A549 (cell line): ENCODE data around the gene IQSEC3. TPM values are rescaled to one million over a fixed set of nuclear protein-coding genes. Genes with fewer than 3 reads are reported as not detected.

Experiments
- ATAC-seq, 2 experiments: fragments of 200-7000 bp in 1 of 2; fragments of >200 bp in 1 of 2; cut with Nextera tagmentation in 1 of 2; cut with Tn5 transposase in 1 of 2; 3 replicates each; pipeline versions ENCODE4 v1.8.0 to v1.9.1; 2018 to 2020; ENCODE audit warnings: mild to moderate bottlenecking in 1 of 2, moderate library complexity in 1 of 2
- CTCF ChIA-PET: fragments of 300-600 bp; sonication (Branson Sonifier 250); formaldehyde crosslinking; extraction: SDS; loops from one replicate; lab custom pipeline; 2021; ENCODE audit warnings: antibody characterized with exemption, inconsistent platforms; lab: Yijun Ruan, JAX
- POLR2A ChIA-PET: fragments of 350-600 bp; formaldehyde crosslinking; extraction: SDS; loops from one replicate; lab custom pipeline; 2021; ENCODE audit warnings: antibody characterized with exemption, inconsistent platforms; lab: Yijun Ruan, JAX
- DNase-seq, 2 experiments: peaks; one replicate each; pipeline versions ENCODE4 v3.0.0 to v3.0.0-alpha.2; 2011 to 2016; ENCODE audit warnings: low read depth in 1 of 2, low spot score in 1 of 2
- FAIRE-seq: peaks from 2 replicates; lab custom pipeline; 2011; peaks lifted over from hg19 to GRCh38; lab: Jason Lieb, UNC
- H3K27ac ChIP-seq, 2 experiments: fragments of >200 bp; sonication (Bioruptor Twin); formaldehyde crosslinking; 3 replicates each; pipeline ENCODE4 v1.5.1; 2016 to 2017
- H3K4me1 ChIP-seq: fragments of >200 bp; sonication (Bioruptor Twin); formaldehyde crosslinking; 3 replicates; pipeline ENCODE4 v1.6.1; 2016
- H3K4me2 ChIP-seq: fragments of >200 bp; sonication (Bioruptor Twin); formaldehyde crosslinking; 3 replicates; pipeline ENCODE4 v1.6.1; 2016
- H3K4me3 ChIP-seq: fragments of >200 bp; sonication (Bioruptor Twin); formaldehyde crosslinking; 3 replicates; pipeline ENCODE4 v1.5.1; 2016
- H3K9me3 ChIP-seq: fragments of >200 bp; sonication (Bioruptor Twin); formaldehyde crosslinking; 3 replicates; pipeline ENCODE4 v1.6.1; 2016
- CEBPB ChIP-seq, 2 experiments: fragments of >200 bp in 1 of 2; sonication (Bioruptor Twin) in 1 of 2; formaldehyde crosslinking in 1 of 2; IDR thresholded peaks; 2 replicates each; pipeline ENCODE4 v1.6.1; 2012 to 2016
- CHD2 ChIP-seq: fragments of 150-350 bp; IDR thresholded peaks from 2 replicates; pipeline ENCODE4 v1.6.1; 2014; ENCODE audit warnings: low read length; ENCODE audit not compliant: partially characterized antibody
- EHMT2 ChIP-seq: fragments of 200-600 bp; sonication (generic); IDR thresholded peaks from 2 replicates; pipeline ENCODE4 v1.6.1; 2016; ENCODE audit warnings: antibody characterized with exemption, low read depth, mild to moderate bottlenecking, moderate library complexity
- EP300 ChIP-seq, 2 experiments: fragments of >200 bp; sonication (Bioruptor Twin); formaldehyde crosslinking; IDR thresholded peaks; 2 replicates in 1 of 2; 3 replicates in 1 of 2; pipeline ENCODE4 v1.6.1; 2016 to 2017
- FOSL2 ChIP-seq, 2 experiments: fragments of 450-650 bp in 1 of 2; fragments of >200 bp in 1 of 2; sonication (Bioruptor Twin) in 1 of 2; formaldehyde crosslinking; IDR thresholded peaks; 2 replicates each; pipeline versions ENCODE4 v1.5.0 to v1.6.1; 2016 to 2020; ENCODE audit warnings: mild to moderate bottlenecking in 1 of 2, moderate library complexity in 1 of 2
- GATA3 ChIP-seq: IDR thresholded peaks from 2 replicates; pipeline ENCODE4 v1.6.1; 2012; ENCODE audit warnings: borderline replicate concordance
- HEYL ChIP-seq: fragments of 250-450 bp; sonication (Bioruptor Pico); IDR thresholded peaks from 2 replicates; pipeline ENCODE4 v1.8.0; 2021; ENCODE audit warnings: mild to moderate bottlenecking, moderate library complexity
- HOXA7 ChIP-seq: fragments of 250-450 bp; sonication (Bioruptor Pico); IDR thresholded peaks from 2 replicates; pipeline ENCODE4 v1.5.0; 2020; ENCODE audit warnings: mild to moderate bottlenecking, moderate library complexity
- HOXB5 ChIP-seq: fragments of 250-450 bp; sonication (Bioruptor Pico); IDR thresholded peaks from 2 replicates; pipeline ENCODE4 v1.5.0; 2020; ENCODE audit warnings: mild to moderate bottlenecking, moderate library complexity
- JUNB ChIP-seq: fragments of >200 bp; sonication (Bioruptor Twin); formaldehyde crosslinking; IDR thresholded peaks from 2 replicates; pipeline ENCODE4 v1.6.1; 2016
- KDM1A ChIP-seq: fragments of 200-600 bp; sonication (generic); IDR thresholded peaks from 2 replicates; pipeline ENCODE4 v1.6.1; 2016; ENCODE audit warnings: low read depth, mild to moderate bottlenecking
- KDM5A ChIP-seq: fragments of 200-600 bp; sonication (generic); IDR thresholded peaks from 2 replicates; pipeline ENCODE4 v1.6.1; 2016; ENCODE audit warnings: antibody characterized with exemption, mild to moderate bottlenecking
- MAFK ChIP-seq: fragments of 450-650 bp; IDR thresholded peaks from 2 replicates; pipeline ENCODE4 v1.6.1; 2014; ENCODE audit not compliant: partially characterized antibody
- MYC ChIP-seq: IDR thresholded peaks from 2 replicates; pipeline ENCODE4 v1.6.1; 2012; ENCODE audit warnings: mild to moderate bottlenecking, inconsistent platforms, low read length, improper control_type of control experiment, borderline replicate concordance
- NPAS2 ChIP-seq: fragments of 250-450 bp; sonication (Bioruptor Pico); IDR thresholded peaks from 2 replicates; pipeline ENCODE4 v1.8.0; 2022; ENCODE audit warnings: mild to moderate bottlenecking, moderate library complexity, borderline replicate concordance
- NR3C1 ChIP-seq: fragments of >200 bp; sonication (Bioruptor Twin); formaldehyde crosslinking; IDR thresholded peaks from 3 replicates; pipeline ENCODE4 v1.6.1; 2017
- PHF8 ChIP-seq: fragments of 200-600 bp; sonication (generic); IDR thresholded peaks from 2 replicates; pipeline ENCODE4 v1.6.1; 2016; ENCODE audit warnings: low read depth, mild to moderate bottlenecking, antibody characterized with exemption, moderate library complexity, borderline replicate concordance
- RAD21 ChIP-seq, 2 experiments: fragments of >200 bp in 1 of 2; sonication (Bioruptor Twin) in 1 of 2; formaldehyde crosslinking in 1 of 2; IDR thresholded peaks in 1 of 2; conservative IDR thresholded peaks in 1 of 2; 2 replicates in 1 of 2; 3 replicates in 1 of 2; pipeline ENCODE4 v1.6.1; 2012 to 2018; ENCODE audit warnings: inconsistent platforms in 1 of 2
- RARB ChIP-seq: fragments of 250-450 bp; sonication (Bioruptor Pico); IDR thresholded peaks from 2 replicates; pipeline ENCODE4 v1.8.0; 2021; ENCODE audit warnings: mild to moderate bottlenecking, moderate library complexity
- RNF2 ChIP-seq: fragments of 200-600 bp; sonication (generic); IDR thresholded peaks from 2 replicates; pipeline ENCODE4 v1.6.1; 2016; ENCODE audit warnings: low read depth, mild to moderate bottlenecking, antibody characterized with exemption, moderate library complexity, borderline replicate concordance
- SMC3 ChIP-seq: fragments of >200 bp; sonication (Bioruptor Twin); formaldehyde crosslinking; IDR thresholded peaks from 3 replicates; pipeline ENCODE4 v1.6.1; 2018; ENCODE audit warnings: inconsistent platforms
- SREBF2 ChIP-seq: fragments of 450-650 bp; IDR thresholded peaks from 2 replicates; pipeline ENCODE4 v1.6.1; 2014; ENCODE audit warnings: mild to moderate bottlenecking, moderate library complexity
- TP53 ChIP-seq: fragments of 250-450 bp; sonication (Bioruptor Pico); IDR thresholded peaks from 2 replicates; pipeline ENCODE4 v1.5.0; 2021; ENCODE audit warnings: mild to moderate bottlenecking, moderate library complexity
- ZC3H11A ChIP-seq: fragments of 450-650 bp; IDR thresholded peaks from 2 replicates; pipeline ENCODE4 v1.6.1; 2014; ENCODE audit warnings: antibody characterized with exemption, mild to moderate bottlenecking
- ZSCAN20 ChIP-seq: fragments of 250-450 bp; sonication (Bioruptor Pico); IDR thresholded peaks from 2 replicates; pipeline ENCODE4 v1.8.0; 2022; ENCODE audit warnings: mild to moderate bottlenecking, moderate library complexity
- WGBS: methylation state at CpG from one replicate; pipeline ENCODE4 v1.1.6; 2017; ENCODE audit errors: missing lambda C conversion rate; 5-methylcytosine and 5-hydroxymethylcytosine counted together
- polyA plus RNA-seq, 4 experiments: library from polyadenylated mRNA; depleted of rRNA in 3 of 4; stranded (reverse); fragments of >200 nt; fragmentation: RNase III in 1 of 4; extraction: RNeasy Plus Mini Kit Qiagen cat#74134 plus additional on column Dnase treatment in 1 of 4; gene quantifications; 2 replicates in 3 of 4; 3 replicates in 1 of 4; pipeline ENCODE4 v1.2.3, GENCODE V29; 2011 to 2017
- TF ChIP-seq, protein P1 (sequence below): fragments of 150-350 bp; IDR thresholded peaks from 2 replicates; pipeline ENCODE4 v1.6.1; 2014; ENCODE audit warnings: low read depth, mild to moderate bottlenecking, low read length
- TF ChIP-seq, protein P2 (sequence below): fragments of 200-600 bp; sonication (generic); IDR thresholded peaks from 2 replicates; pipeline ENCODE4 v1.6.1; 2016; ENCODE audit warnings: antibody characterized with exemption, mild to moderate bottlenecking, moderate library complexity
- TF ChIP-seq, protein P3 (sequence below): fragments of 250-450 bp; sonication (Bioruptor Pico); IDR thresholded peaks from 2 replicates; pipeline ENCODE4 v1.5.0; 2020; ENCODE audit warnings: low read depth, mild to moderate bottlenecking, moderate library complexity

IQSEC3 gene
- polyA plus RNA-seq, 2 of the 4 experiments (the other 2 are of a cell fraction), result not detected

DNA sequence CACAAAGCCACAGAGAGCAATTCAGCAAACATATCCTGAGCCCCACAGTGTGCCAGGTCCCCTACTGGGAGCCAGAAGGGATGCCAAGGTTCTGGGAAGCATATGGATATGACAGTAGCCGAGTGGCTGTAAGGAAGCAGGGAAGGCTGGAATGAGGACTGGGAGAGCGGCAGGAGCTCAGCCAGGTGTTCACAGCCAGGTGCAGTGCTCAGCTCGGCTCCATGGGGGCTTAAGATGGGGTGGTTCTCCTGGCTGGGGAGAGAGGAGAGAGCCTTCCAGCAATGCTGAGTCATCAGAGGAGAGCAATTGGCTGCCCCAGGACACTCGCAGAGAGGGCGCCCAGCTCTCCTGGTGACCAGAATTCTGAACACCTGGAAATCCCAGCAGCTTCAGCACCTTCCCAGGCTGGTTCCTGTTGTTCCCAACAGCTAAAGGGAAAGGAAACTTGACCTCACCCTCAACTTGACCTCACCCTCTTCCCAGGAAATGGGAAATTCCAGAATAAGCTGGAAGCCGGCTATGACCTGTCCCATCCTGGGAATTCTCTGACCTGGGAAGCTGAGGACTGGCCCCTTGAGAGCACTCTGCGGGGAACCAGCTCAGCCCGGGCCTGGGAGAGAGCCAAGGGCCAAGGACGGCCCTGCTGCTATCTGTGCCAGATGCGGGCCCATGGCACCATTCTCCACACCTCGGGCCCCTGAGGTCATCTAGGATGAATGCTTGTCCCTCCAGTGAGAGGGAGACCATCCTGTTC lies 112.7 kb downstream of the IQSEC3 start:
- CTCF ChIA-PET, result interaction anchor here (0.6 to 3.4 kb wide), 6 partner anchors 9 to 68 kb away, joined by 3 to 24 read pairs (median 3); no protein-coding TSS in a partner anchor

DNA sequence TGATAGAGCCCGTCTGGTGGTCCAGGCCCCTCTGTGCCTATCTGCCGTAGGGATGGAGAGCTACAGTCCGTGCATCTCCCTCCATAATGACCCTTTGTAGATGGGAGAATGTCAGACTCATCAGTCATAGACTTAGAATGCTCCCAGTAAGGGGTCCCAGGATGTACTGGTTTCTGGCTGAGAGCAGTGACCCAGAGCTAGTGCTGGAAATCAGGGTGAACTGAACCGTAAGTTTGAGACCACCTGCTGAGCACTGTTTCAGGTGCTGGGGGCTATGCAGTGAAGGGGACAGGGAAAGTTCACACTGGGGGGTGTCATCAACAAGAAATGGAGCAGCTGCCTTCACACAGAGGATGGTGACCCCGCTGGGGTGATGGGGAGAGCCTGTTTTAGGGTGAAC lies 113.3 kb downstream of the IQSEC3 start:
- peaks cover 35% of the 10 kb centered on the region for H3K4me1 ChIP-seq
- FAIRE-seq, result no peak
- CTCF ChIA-PET, result interaction anchor here (1.0 to 3.4 kb wide), 4 partner anchors 9 to 69 kb away, joined by 3 to 24 read pairs (median 6); no protein-coding TSS in a partner anchor

More for the DNA sequence above, 112.7 kb downstream of the IQSEC3 start:
- no peak for DNase-seq
- peak overlapping the region; percentile 24 to 76; a peak in 4 of 6 replicates for H3K27ac ChIP-seq
- H3K4me3 ChIP-seq, result no peak overlapping the region
- peaks cover 35% of the 10 kb centered on the region for H3K4me1 ChIP-seq
- 72% methylated on average over 11 of the region's 11 CpGs for WGBS
- no peak for ATAC-seq
- H3K4me2 ChIP-seq, result peak overlapping the region; percentile 29; the same call in 1 of the 3 replicates
- TF ChIP-seq KDM1A (no peak), GATA3 (no peak), HEYL (no peak), MAFK (peak; percentile 87), RARB (CRISPR knock-in tag) (no peak), HOXB5 (CRISPR knock-in tag) (no peak), CEBPB (IDR thresholded peaks at IDR 0.05) (no peak), FOSL2 (IDR thresholded peaks at IDR 0.05) (no peak), FOSL2 (CRISPR knock-in tag; IDR thresholded peaks at IDR 0.05) (0 out of 2 replicates have a peak, but pooled peaks have one; percentile 2), SMC3 (no peak), ZSCAN20 (CRISPR knock-in tag) (no peak)
- POLR2A ChIA-PET, result no interaction called here
- H3K9me3 ChIP-seq, result no peaks in the 10 kb centered on the region
- no peak for FAIRE-seq

More for the DNA sequence above, 113.3 kb downstream of the IQSEC3 start:
- H3K9me3 ChIP-seq, result no peaks in the 10 kb centered on the region
- no peak overlapping the region for H3K4me3 ChIP-seq
- POLR2A ChIA-PET, result no interaction called here
- 83% methylated on average over 5 of the region's 5 CpGs for WGBS
- ATAC-seq (no peak), DNase-seq (no peak)
- H3K4me2 ChIP-seq, result no peak overlapping the region
- peak overlapping the region in 1 of 2 experiments; percentile 76; a peak in 2 of 6 replicates for H3K27ac ChIP-seq
- TF ChIP-seq RAD21 (conservative IDR thresholded peaks at IDR 0.05 in 1 of 2, IDR thresholded peaks at IDR 0.05 in 1 of 2) (no peak), EP300 (IDR thresholded peaks at IDR 0.05) (no peak), KDM5A (no peak), HOXA7 (CRISPR knock-in tag) (no peak), TP53 (CRISPR knock-in tag) (no peak), CHD2 (no peak), RNF2 (no peak), JUNB (no peak), FOSL2 (IDR thresholded peaks at IDR 0.05) (no peak), FOSL2 (CRISPR knock-in tag; IDR thresholded peaks at IDR 0.05) (no peak), NR3C1 (no peak), NPAS2 (CRISPR knock-in tag) (no peak), MYC (no peak), RARB (CRISPR knock-in tag) (no peak), SREBF2 (no peak), ZC3H11A (no peak), PHF8 (no peak), EHMT2 (no peak)
- TF ChIP-seq, protein P1, sequence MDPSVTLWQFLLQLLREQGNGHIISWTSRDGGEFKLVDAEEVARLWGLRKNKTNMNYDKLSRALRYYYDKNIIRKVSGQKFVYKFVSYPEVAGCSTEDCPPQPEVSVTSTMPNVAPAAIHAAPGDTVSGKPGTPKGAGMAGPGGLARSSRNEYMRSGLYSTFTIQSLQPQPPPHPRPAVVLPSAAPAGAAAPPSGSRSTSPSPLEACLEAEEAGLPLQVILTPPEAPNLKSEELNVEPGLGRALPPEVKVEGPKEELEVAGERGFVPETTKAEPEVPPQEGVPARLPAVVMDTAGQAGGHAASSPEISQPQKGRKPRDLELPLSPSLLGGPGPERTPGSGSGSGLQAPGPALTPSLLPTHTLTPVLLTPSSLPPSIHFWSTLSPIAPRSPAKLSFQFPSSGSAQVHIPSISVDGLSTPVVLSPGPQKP, result no peak
- TF ChIP-seq, protein P2, sequence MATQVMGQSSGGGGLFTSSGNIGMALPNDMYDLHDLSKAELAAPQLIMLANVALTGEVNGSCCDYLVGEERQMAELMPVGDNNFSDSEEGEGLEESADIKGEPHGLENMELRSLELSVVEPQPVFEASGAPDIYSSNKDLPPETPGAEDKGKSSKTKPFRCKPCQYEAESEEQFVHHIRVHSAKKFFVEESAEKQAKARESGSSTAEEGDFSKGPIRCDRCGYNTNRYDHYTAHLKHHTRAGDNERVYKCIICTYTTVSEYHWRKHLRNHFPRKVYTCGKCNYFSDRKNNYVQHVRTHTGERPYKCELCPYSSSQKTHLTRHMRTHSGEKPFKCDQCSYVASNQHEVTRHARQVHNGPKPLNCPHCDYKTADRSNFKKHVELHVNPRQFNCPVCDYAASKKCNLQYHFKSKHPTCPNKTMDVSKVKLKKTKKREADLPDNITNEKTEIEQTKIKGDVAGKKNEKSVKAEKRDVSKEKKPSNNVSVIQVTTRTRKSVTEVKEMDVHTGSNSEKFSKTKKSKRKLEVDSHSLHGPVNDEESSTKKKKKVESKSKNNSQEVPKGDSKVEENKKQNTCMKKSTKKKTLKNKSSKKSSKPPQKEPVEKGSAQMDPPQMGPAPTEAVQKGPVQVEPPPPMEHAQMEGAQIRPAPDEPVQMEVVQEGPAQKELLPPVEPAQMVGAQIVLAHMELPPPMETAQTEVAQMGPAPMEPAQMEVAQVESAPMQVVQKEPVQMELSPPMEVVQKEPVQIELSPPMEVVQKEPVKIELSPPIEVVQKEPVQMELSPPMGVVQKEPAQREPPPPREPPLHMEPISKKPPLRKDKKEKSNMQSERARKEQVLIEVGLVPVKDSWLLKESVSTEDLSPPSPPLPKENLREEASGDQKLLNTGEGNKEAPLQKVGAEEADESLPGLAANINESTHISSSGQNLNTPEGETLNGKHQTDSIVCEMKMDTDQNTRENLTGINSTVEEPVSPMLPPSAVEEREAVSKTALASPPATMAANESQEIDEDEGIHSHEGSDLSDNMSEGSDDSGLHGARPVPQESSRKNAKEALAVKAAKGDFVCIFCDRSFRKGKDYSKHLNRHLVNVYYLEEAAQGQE, result no peak
- TF ChIP-seq, protein P3, sequence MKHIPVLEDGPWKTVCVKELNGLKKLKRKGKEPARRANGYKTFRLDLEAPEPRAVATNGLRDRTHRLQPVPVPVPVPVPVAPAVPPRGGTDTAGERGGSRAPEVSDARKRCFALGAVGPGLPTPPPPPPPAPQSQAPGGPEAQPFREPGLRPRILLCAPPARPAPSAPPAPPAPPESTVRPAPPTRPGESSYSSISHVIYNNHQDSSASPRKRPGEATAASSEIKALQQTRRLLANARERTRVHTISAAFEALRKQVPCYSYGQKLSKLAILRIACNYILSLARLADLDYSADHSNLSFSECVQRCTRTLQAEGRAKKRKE (CRISPR knock-in tag), result no peak
